ENCODE measurements around the gene SCNM1.
A peak's percentile ranks its signal among the peaks of the same experiment; 100 is the strongest.
"Not testable (repeated sequence)": the region's sequence is repeated elsewhere in the genome, so short reads cannot be mapped to it uniquely, and the experiment has no call there.

SCNM1 gene

GRCh38 chr1:151194894-151195594, 29.1 kb downstream of the SCNM1 start:
- DNase-seq = not testable (repeated sequence)

GRCh38 chr1:151196292-151196800, 30.4 kb downstream of the SCNM1 start:
- DNase-seq = peak; percentile 31

GRCh38 chr1:151197863-151198253, 31.9 kb downstream of the SCNM1 start:
- no peak for DNase-seq

- peak; percentile 99 for DNase-seq
Observed at GRCh38 chr1:151198254-151199127, 32.5 kb downstream of the SCNM1 start, which contains the start of gene PIP5K1A. PIP5K1A (plus strand) TSS chr1:151198552; CDS start chr1:151198997, 445 bp downstream.

- no peak for DNase-seq
Observed at GRCh38 chr1:151199873-151200581, 34.1 kb downstream of the SCNM1 start.

GRCh38 chr1:151205381-151205965, 39.5 kb downstream of the SCNM1 start:
- not testable (repeated sequence) for DNase-seq

GRCh38 chr1:151210830-151211229, 44.9 kb downstream of the SCNM1 start:
- DNase-seq = no peak

- DNase-seq = no peak
Observed at GRCh38 chr1:151211972-151212705, 46.2 kb downstream of the SCNM1 start.

GRCh38 chr1:151213560-151213959, 47.6 kb downstream of the SCNM1 start:
- no peak for DNase-seq
